Right lung (tissue), 5 donors: ENCODE results near the gene GRID2. TPM values are rescaled to one million over a fixed set of nuclear protein-coding genes. Genes with fewer than 3 reads are reported as not detected.

Source experiments
- DNase-seq, 2 donors: peaks; one replicate each; pipeline ENCODE4 v3.0.0-alpha.2; 2013
- polyA plus RNA-seq, 5 donors: library from polyadenylated mRNA; unstranded; fragments of 120-200 nt; gene quantifications; one replicate each; pipeline versions ENCODE4 v1.2.1 to v1.2.3, GENCODE V29; 2013; ENCODE audit warnings: inconsistent platforms in 1 of 5, low replicate concordance in 1 of 5; ENCODE audit not compliant: insufficient read length in 5 of 5, insufficient read depth in 1 of 5

GRID2 gene
- polyA plus RNA-seq, 5 donors = 0.09 to 0.58 (median 0.17) TPM

DNA sequence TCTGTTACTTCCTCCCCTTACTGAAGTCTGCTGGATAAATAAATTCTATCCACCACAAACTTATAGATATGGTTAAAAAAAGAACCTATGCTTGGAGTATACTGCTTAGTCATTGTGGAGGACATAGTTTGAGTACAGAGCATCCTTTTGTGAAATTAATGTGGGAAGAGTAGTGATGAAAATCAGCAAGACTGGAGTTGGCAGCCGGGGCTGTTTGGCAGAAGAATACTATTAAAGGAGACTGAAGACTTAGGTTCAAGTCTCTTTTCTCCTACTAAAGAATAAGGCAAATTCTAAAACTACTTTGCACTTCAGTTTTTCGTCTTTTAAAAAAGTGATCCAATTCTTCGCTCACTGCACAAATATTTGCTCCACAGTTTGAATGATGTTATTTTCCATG is 1198.2 kb downstream of the GRID2 start:
- no peak for DNase-seq

DNA sequence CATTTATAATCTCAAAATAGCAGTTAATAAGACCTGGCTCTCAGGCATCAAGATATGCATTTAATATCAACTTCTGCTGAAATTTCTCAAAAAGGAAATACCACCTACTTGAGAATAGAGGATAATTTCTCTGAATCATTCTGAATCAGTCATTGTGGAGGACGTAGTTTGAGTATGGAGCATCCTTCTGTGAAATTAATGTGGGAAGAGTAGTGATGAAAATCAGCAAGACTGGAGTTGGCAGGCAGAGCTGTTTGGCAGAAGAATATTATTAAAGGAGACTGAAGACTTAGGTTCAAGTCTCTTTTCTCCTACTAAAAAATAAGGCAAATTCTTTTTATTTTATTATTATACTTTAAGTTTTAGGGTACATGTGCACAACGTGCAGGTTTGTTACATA is 1199.2 kb downstream of the GRID2 start:
- DNase-seq = no peak

DNA sequence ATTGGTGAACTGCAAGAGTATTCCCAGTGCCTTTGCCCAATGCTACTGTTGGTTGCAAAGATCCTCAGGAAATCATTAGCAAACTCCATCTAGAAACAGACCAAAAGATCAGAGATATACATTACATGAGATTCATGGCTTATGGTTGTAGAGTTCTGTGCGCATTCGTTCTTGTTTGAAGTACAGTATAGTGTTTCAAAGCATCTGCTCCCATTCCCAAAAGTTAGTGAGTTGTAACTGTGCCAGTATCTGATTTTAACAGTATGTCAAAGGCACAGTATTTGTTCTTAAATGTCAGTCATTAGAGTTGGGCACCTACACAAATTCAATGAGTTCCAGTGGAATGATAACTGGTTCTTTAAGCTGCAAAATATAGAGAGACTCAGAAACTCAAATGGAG is 1210.1 kb downstream of the GRID2 start:
- DNase-seq = no peak

DNA sequence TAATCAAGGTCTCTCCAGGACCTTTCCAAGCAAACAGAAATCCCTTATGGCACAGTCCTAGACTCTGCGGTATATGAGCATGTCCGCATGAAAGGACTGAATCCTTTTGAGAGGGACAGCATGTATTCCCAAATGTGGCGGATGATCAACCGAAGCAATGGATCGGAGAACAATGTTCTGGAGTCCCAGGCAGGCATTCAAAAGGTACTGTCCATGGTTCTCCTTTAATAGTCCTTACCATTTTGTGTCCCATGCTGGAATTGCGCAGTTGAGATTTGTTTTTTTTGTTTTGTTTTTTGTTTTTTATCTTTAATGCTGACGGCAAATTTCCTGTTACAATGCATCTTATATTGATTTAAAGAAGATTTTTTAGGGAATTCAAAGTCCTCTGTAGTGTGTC is 1211.4 kb downstream of the GRID2 start:
- no peak for DNase-seq

DNA sequence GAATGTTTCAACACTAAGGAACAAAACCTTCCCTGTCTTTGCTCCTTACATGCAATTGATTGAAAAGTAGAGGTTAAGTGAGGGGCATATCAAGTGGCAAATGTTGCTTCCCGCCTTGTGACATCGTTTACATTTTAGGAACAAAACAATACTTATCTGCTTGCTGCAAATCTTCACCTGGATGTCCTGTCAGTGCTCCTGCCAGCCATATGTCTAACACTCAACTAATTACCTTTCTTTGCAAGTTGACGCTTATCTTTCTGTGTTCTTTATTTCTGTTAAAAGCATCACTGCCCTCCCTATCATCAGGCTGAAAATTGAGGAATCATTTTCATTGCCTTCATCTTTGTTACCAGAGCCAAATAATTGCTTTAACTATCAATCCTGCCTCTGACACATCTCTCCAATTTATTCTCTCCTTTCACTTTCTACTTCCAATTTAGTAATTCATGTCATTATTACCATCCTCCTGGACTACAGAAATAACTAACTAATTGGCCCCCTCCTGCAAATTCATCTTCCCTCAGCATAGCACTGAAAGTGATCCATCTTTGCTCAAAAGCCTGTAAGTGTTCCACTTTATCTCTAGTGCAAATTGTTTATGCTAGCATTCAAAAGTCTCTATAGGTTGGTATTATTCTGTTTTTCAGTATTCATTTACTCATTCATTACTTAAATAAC is 1226.1 kb downstream of the GRID2 start:
- no peak for DNase-seq

DNA sequence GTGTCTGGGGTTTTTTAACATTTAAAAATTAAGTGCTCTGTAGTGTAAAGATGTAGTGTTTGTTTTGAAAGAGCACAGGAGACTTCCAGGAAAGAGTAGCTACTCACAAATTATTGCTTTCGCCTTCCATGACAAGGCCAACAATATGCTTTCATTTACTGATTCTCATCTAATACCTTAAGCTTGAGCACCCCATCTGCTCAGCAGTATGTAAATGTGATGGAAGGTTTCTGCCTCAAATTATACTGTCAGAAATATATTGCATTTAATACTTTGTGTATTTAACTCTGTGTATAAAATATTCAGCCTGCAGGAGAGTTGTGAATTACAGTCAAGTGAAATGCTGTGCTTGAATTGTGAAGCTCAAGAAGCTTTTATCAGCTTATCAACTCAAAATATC is 1228.5 kb downstream of the GRID2 start:
- no peak for DNase-seq

DNA sequence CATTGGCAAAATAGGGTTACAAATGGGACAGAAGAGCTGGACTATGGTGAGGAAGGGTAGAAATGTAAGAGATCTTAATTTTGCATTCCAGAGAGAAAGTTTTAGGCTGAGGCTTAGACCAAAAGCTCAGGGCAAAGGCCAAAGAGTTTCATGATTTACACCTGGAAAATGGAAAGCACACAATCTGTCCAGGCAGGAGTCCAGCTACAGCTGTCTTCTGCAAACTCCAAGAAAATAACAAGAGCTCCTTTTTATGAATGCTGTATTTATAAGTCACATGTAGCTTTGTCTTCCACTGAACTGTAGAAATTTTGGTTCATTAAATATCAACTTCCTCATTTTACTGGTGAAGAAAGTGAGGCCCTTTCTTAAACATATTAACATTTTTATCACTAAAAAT is 1236.8 kb downstream of the GRID2 start:
- no peak for DNase-seq

DNA sequence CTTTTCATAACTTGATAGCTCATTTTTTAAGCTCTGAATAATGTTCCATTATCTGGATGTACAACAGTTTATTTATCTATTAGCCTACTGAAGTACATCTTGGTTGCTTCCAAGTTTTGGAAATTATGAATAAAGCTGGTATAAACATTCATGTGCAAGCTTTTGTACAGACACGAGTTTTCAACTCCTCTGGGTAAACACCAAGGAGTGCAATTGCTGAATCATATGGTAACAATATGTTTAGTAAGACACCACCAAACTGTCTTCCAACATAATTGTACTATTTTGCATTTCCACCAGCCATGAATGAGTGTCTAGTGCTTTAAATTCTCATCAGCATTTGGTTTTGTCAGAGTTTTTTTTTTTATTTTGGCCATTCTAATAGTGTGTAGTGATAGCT is 1258.1 kb downstream of the GRID2 start:
- DNase-seq = no peak

DNA sequence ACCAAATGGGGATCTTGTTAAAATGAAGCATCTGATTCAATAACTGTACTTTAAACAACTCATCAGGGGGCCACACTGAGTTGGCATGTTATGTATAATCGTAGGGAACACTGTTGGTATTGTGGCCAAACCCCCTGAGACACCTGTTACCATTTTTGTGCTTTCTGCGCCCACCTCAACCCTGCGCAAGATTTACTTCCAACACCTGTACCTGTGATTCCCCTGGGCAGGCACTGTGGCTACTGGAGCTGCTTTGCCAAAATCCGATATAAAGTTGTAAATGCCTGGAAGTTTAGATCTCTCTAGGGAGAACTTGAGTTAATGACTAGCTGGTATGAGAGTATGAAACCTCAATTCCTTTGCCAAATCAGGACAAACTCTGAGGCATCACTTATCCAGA is 1265.0 kb downstream of the GRID2 start:
- no peak for DNase-seq

DNA sequence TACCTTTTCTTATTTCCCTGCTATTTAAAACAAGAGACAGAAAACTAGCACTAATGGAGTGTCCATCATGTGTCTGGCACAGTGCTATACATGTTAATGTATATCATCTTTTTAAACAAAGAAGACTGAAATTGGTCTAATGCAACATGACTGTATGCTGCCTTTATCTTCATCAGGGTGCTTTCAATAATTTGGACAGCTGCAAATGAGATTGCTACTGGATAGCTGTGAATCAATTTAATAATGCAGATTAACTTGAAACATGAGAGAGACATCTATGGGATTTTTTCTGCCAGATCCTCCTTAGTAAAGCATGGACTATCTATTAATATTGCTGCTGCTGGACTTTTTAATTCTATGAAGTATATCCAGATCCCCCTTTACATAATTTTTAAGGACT is 1269.5 kb downstream of the GRID2 start:
- no peak for DNase-seq

DNA sequence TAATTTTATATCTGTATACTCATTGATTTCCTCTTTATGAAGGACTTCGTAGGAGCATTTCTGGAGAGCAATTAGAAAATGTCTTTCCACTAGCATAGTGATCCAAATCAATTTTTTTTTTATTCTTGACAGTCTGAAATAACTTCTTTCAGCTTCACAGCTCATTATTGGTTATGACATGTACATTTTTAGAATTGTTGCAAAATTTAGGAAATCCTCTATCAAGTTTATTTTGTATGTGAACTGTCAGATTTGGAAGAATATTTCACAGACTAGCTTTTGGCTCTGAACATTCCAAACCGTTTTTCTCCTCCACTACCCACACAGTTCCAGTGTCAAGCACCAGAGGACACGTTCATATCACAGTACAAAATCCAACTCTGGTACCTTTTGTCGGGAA is 1275.2 kb downstream of the GRID2 start:
- DNase-seq = no peak

DNA sequence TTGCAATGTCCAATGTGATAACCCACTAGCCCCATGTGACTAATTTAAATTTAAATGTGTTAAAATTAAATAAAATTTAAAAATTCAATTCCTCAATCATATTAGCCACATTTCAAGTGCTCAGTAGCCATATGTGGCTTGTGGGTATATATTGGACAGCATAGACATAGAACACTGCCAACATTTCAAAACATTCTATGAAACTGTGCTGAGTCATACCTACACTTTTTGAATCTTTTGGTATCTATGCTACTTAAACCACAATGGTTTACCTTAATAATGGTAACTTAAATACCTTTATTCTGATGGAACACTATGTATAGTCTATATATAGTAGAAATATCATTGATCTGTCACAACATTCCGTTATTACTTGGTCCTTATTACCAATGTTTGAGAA is 1301.4 kb downstream of the GRID2 start:
- DNase-seq = no peak

DNA sequence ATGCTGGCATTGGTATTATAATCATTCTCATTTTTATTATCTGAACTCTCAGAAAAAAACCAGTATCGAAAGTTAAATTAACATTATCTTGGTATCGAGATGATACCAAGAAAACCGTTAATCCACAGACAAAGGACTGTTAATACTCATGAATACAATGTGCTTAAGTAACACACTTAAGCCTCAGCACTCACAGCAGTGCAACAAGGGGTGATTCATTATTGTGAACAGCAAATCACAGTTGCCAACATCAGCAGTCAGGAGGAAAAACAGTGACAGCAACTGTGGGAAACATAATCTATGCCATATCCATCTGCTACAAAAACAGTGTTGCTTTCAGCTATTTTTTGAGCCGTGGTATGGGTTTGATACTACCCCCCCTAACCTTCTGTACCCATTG is 1313.8 kb downstream of the GRID2 start:
- DNase-seq = no peak

DNA sequence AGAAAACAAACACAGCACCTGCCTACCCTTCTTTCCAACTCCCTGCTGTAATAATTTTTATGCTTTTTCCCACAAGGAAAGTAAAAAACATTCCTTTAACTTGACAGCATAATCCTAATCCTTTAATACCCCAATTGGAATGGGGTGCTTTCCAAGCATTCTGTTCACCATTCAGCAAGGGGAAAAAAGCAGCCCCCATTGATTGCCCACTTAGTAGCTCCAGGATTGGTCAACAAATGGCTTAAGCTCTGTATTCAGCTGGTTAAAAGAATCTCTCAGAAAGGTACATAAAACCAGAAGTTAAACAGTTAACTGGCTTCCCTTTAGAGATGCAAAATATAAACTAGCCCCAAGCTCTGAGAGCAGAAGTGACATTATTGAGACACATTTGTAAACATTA is 1330.0 kb downstream of the GRID2 start:
- DNase-seq = no peak

DNA sequence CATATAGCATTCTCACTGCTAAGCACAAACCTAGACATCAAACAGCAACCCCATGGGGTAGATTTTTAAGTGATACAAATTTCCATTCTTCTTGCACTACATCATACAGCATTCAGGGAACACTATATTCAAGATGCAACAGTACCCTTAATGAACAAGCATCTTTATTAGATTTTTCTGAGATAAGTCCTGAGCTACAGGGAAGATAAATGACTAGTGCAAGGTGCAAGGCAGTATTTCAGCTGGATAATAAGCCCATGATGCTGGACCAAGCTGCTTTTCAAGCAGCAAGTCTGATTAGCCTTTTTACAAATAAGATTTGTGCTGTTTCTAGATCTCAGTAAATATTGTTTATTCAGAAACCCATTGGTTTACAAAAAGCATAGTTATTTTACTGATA is 1332.2 kb downstream of the GRID2 start:
- DNase-seq = no peak

DNA sequence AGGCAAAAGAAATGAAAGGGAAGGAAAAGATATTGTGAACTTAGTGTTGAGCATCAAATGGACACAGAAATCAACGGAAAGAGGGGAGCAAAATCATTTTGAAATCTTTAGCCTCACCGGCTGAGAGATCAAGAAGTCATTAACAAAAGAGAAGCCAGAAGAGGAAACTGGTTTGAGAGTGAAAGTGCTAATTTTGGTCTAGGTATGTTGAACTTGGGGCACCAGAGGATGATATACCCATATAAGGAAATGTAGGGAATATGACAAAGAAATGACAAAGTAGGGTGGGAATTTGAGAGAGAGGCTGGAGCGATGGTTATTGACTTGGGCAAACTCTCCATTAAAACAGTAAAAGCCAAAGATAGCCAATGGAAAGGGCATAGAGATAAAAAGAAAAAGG is 1341.4 kb downstream of the GRID2 start:
- no peak for DNase-seq

DNA sequence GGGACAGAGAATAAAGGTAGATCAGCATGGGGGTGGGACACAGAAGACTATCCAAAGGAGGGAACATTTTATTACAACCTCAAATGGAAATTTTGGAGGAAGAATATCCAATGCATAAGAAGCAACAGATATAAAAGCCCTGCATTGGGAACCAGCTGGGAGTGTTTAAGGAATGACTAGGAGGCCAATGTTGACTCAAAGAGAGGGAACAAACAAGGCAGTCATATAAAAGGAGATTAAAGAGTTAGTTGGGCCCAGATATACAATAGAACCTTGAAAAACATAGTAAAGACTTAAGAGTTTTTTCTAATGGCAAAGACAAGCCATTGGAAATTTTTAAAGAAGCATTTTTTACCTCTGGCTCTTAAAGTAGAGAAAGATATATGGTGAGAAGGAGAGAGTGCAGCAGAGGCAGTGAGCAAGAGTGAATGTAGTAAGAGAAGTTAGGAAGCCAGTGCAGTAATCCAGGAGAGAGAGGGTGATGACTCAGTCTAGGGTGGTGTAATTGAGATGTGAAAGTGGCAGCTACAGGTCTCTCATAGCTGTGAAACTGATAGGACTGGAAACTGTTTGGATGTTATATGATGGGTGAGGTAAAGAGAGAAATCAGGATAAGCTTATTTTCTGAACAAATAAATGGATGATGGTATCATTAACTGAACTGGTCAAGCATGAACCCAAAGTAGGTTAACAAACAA is 1342.6 kb downstream of the GRID2 start:
- DNase-seq = no peak

DNA sequence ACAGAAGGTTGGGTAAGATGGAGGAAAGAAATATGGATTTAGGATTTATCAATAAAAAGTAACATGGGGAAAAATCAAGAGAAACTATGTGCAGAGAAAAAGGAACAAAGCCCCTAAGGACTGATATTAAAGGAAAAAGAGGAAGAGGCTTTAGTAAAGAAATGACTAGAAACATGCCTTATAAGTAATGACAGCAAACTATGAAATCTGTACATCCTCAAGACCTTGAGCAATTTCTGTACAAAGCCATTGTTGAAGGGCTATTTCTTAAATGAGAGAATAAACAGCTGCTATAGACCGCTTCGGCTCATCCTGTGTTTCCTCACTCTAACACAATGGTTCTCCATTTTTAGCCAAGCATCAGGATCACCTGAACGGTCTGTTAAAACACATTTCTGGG is 1344.5 kb downstream of the GRID2 start:
- no peak for DNase-seq

DNA sequence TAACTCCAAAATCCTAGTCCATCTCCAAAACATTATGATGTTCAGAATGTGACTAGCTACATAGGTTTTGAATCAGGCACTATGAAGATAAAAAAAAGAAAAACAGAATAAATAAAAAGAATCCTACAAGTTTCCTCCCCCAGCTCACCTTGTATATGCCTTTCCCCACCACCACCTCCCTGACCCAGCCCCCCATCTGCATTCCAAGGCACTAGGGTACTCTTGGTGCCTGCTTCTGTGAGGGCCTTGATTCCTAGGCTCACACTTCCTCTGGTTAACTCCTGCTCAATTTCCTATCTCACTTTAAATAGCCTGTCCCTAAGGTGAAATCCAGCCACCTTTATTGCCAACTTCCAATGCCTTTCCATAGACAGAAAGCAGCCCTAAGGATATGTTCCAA is 1346.1 kb downstream of the GRID2 start:
- DNase-seq = no peak

DNA sequence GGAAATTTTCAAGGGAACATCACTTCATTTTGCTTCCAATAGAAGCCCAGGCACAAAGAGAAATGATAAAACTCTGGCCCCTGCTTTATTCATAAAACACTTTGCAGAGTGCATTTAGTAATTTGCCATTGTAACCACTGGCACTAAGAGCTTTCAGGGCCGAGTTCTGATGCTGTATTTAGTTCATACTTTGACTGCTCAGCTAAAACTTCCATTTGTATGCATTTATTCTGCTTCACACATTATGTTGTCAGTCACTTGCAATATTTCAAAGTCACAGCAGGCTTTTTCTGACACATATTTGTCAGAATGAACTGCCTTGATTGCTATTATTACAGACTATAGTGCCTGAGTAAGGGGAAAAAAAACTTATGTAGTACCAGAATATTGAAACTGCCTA is 1350.4 kb downstream of the GRID2 start:
- no peak for DNase-seq

DNA sequence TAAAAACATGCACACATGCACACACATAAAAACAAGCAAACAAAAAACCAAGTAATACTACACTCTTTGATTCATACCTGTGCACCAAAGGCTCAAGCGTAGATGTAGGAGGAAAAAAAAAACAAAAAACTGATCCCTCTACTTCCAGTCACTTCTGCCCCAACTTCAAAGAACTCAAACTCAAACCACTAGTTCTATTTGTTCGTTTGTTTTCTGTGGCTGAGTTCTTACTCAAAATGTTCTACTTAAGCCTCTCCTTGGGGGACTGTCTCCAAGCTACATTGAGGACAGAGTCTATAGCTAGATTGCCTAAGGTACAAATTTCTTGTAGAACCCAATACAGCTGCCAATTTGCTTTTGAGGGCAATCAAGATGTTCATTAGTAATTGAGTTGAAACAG is 1353.8 kb downstream of the GRID2 start:
- no peak for DNase-seq

DNA sequence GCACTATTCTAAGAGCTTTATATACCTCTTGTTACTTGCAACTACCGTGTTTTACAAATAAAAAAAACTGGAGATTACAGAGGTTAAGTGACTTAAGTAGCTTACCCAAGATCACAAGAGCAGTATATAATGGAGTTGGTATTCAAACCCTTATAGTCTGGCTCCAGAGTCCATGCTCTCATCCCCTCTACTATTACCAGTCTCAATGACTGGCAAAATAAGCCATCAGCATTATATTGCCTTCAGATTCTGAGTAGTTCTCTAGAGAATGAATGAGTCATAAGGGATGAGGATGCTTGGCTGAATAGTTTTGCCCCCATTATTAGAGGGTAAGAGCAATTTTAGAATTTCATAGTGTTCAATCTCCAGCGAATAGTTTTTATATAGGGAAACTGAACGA is 1354.7 kb downstream of the GRID2 start:
- no peak for DNase-seq

DNA sequence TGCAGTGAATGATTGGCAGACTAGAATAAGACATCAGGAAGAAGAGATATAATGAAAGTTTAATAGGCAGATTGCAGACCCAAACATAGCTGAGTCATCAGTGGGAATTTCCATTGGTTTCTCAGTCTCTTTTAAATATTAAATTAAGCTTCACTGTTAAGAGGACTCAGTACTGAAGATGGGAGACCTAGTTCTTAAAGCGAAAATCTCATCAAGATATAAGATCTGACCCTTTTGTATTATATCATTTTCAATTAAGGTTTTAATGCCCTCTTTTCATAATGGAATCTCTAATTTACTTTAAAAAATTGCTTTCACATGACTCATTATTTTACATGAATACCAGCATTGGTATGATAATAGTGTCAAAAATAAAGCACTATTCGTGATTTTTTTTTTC is 1355.9 kb downstream of the GRID2 start:
- DNase-seq = no peak

DNA sequence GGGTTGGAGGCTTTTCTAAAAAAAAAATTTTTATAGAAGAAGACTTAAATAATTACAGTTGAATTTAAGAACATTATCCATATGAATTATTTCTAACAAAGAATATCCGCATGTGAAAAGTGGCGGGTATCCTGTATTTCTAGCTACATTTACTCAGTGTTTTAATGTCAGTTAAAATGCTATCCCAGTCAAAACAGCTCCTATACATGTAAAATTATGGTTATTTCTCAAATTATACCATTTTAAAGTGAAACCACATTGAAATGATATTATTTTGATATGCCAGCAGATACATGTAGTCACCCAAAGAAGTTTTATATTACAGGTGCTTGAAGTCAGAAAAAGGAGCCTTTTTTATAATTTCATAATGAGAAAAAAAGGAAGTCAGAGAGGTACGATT is 1356.3 kb downstream of the GRID2 start:
- no peak for DNase-seq
